Liver (tissue), 9 donors: Measurements from ENCODE around the gene HDAC5. TPM values are rescaled to one million over a fixed set of nuclear protein-coding genes. Genes with fewer than 3 reads are reported as not detected.

ENCODE experiments used
- DNase-seq: peaks from one replicate; pipeline ENCODE4 v3.0.0-alpha.2; 2017; ENCODE audit warnings: low spot score
- H3K27ac ChIP-seq, 2 donors: one replicate each; pipeline ENCODE4 v1.7.0; 2013; ENCODE audit warnings: inconsistent platforms in 2 of 2, low read length in 2 of 2, control low read depth in 1 of 2, low read depth in 1 of 2, mild to moderate bottlenecking in 1 of 2
- H3K27me3 ChIP-seq, 4 donors: one replicate each; pipeline versions ENCODE4 v1.6.1 to v1.7.0; 2013; ENCODE audit warnings: low read length in 3 of 4, inconsistent platforms in 1 of 4, mild to moderate bottlenecking in 1 of 4, moderate library complexity in 1 of 4; ENCODE audit not compliant: control insufficient read depth in 4 of 4, insufficient read depth in 4 of 4
- H3K36me3 ChIP-seq, 4 donors: one replicate each; pipeline versions ENCODE4 v1.6.1 to v1.7.0; 2013; ENCODE audit warnings: low read length in 3 of 4, mild to moderate bottlenecking in 3 of 4, low read depth in 1 of 4, moderate library complexity in 1 of 4; ENCODE audit not compliant: control insufficient read depth in 4 of 4, insufficient read depth in 3 of 4
- H3K4me1 ChIP-seq, 4 donors: one replicate each; pipeline versions ENCODE4 v1.6.1 to v1.7.0; 2013; ENCODE audit warnings: low read length in 3 of 4, mild to moderate bottlenecking in 3 of 4, moderate library complexity in 1 of 4; ENCODE audit not compliant: control insufficient read depth in 4 of 4, insufficient read depth in 4 of 4
- H3K4me3 ChIP-seq, 3 donors: one replicate each; pipeline versions ENCODE4 v1.6.1 to v1.7.0; 2013; ENCODE audit warnings: low read length in 3 of 3, control low read depth in 1 of 3, low read depth in 1 of 3, mild to moderate bottlenecking in 1 of 3
- H3K9ac ChIP-seq, 2 donors: one replicate each; pipeline ENCODE4 v1.7.0; 2013; ENCODE audit warnings: low read length in 2 of 2, mild to moderate bottlenecking in 2 of 2, moderate library complexity in 2 of 2, control low read depth in 1 of 2, low read depth in 1 of 2
- H3K9me3 ChIP-seq, 4 donors: one replicate each; pipeline versions ENCODE4 v1.6.1 to v1.7.0; 2013; ENCODE audit warnings: low read length in 3 of 4; ENCODE audit not compliant: control insufficient read depth in 4 of 4
- CTCF ChIP-seq: fragments of 150-350 bp; IDR thresholded peaks from 2 replicates; pipeline ENCODE4 v1.5.1; 2017; ENCODE audit warnings: improper control_type of control experiment, low read depth, low read length; ENCODE audit not compliant: missing input control
- EGR1 ChIP-seq, 2 donors: IDR thresholded peaks; 2 replicates each; pipeline ENCODE4 v1.6.1; 2016 to 2018; ENCODE audit warnings: antibody characterized with exemption in 2 of 2, low read depth in 2 of 2
- FOXA1 ChIP-seq: IDR thresholded peaks from 2 replicates; pipeline ENCODE4 v1.6.1; 2016; ENCODE audit warnings: antibody characterized with exemption
- FOXA2 ChIP-seq: IDR thresholded peaks from 2 replicates; pipeline ENCODE4 v1.6.1; 2016; ENCODE audit warnings: antibody characterized with exemption
- GABPA ChIP-seq, 2 donors: IDR thresholded peaks in 1 of 2; conservative IDR thresholded peaks in 1 of 2; 2 replicates each; pipeline ENCODE4 v1.6.1; 2016; ENCODE audit warnings: antibody characterized with exemption in 2 of 2, mild to moderate bottlenecking in 1 of 2, moderate library complexity in 1 of 2
- HNF4A ChIP-seq, 2 donors: conservative IDR thresholded peaks; 2 replicates each; pipeline ENCODE4 v1.6.1; 2016; ENCODE audit warnings: antibody characterized with exemption in 2 of 2, mild to moderate bottlenecking in 2 of 2
- HNF4G ChIP-seq: IDR thresholded peaks from 2 replicates; pipeline ENCODE4 v1.6.1; 2016; ENCODE audit warnings: antibody characterized with exemption
- JUND ChIP-seq, 2 donors: IDR thresholded peaks; 2 replicates each; pipeline ENCODE4 v1.6.1; 2016; ENCODE audit warnings: antibody characterized with exemption in 2 of 2
- NR2F2 ChIP-seq: IDR thresholded peaks from 2 replicates; pipeline ENCODE4 v1.6.1; 2016; ENCODE audit warnings: antibody characterized with exemption
- RAD21 ChIP-seq, 2 donors: IDR thresholded peaks; 2 replicates each; pipeline ENCODE4 v1.6.1; 2016; ENCODE audit warnings: antibody characterized with exemption in 2 of 2, mild to moderate bottlenecking in 2 of 2
- REST ChIP-seq: IDR thresholded peaks from 2 replicates; pipeline ENCODE4 v1.6.1; 2016; ENCODE audit warnings: antibody characterized with exemption, mild to moderate bottlenecking
- RXRA ChIP-seq, 2 donors: IDR thresholded peaks; 2 replicates each; pipeline ENCODE4 v1.6.1; 2017 to 2018; ENCODE audit warnings: antibody characterized with exemption in 2 of 2, mild to moderate bottlenecking in 1 of 2
- SP1 ChIP-seq: IDR thresholded peaks from 2 replicates; pipeline ENCODE4 v1.6.1; 2018; ENCODE audit warnings: antibody characterized with exemption, mild to moderate bottlenecking
- TAF1 ChIP-seq: conservative IDR thresholded peaks from 2 replicates; pipeline ENCODE4 v1.6.1; 2016; ENCODE audit warnings: antibody characterized with exemption, mild to moderate bottlenecking
- YY1 ChIP-seq: IDR thresholded peaks from 2 replicates; pipeline ENCODE4 v1.6.1; 2016; ENCODE audit warnings: antibody characterized with exemption, mild to moderate bottlenecking
- WGBS: extraction: QIAGEN DNeasy Blood & Tissue Kit; methylation state at CpG from one replicate; pipeline ENCODE4 v1.1.7; 2013; 5-methylcytosine and 5-hydroxymethylcytosine counted together
- polyA plus RNA-seq, 2 donors: library from polyadenylated mRNA; stranded (reverse) in 1 of 2; unstranded in 1 of 2; fragments of 200-250 nt in 1 of 2; fragments of >200 nt in 1 of 2; fragmentation: Nextera tagmentation in 1 of 2; extraction: Ambion mirVana in 1 of 2; gene quantifications; one replicate each; pipeline versions ENCODE4 v1.2.1 to v1.2.3, GENCODE V29; 2013 to 2015
- total RNA-seq, 2 donors: library from RNA; depleted of rRNA; stranded (reverse); fragments of >200 nt; gene quantifications; one replicate each; pipeline ENCODE4 v1.2.3, GENCODE V29; 2014
- TF ChIP-seq, protein P1 (sequence below): IDR thresholded peaks from 2 replicates; pipeline ENCODE4 v1.6.1; 2016; ENCODE audit warnings: antibody characterized with exemption
- TF ChIP-seq, protein P2 (sequence below): IDR thresholded peaks from 2 replicates; pipeline ENCODE4 v1.6.1; 2016; ENCODE audit warnings: antibody characterized with exemption
- TF ChIP-seq, protein P3 (sequence below): IDR thresholded peaks from 2 replicates; pipeline ENCODE4 v1.6.1; 2016; ENCODE audit warnings: antibody characterized with exemption
- donor health status: healthy.
- donor health status: healthy.
- donor health status: healthy.
- donor health status: healthy.
- donor health status: healthy.

Gene HDAC5
- total and polyA plus RNA-seq, 4 donors, result 5.8 to 20.3 (median 14.4) TPM

DNA sequence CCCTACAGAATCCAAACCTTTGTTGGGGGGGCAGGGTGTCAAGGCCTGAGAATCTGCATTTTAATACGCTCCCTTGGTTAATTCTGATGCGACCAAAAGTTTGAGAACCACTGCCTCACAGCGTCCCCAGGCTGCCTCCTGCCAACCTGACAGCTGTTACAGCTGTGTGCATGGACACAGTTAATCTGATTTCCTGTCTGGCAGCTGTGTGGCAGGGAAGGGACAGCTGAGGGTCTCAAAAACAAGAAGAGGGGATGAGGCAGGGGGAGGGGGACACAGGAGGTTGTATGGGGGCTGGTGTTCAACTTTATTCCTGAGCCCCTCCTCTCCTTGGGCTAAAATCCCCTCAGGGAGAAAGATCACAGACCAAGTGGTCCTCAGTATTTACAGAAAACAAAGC is 17.5 kb downstream of the HDAC5 start:
- no peak overlapping the region for H3K27ac ChIP-seq
- 53% methylated on average over 3 of the region's 3 CpGs for WGBS
- no peak overlapping the region for H3K4me3 ChIP-seq
- peaks cover 22 to 74% (median 54%) of the 10 kb centered on the region in 4 donors for H3K4me1 ChIP-seq
- no peaks in the 10 kb centered on the region for H3K36me3 ChIP-seq
- H3K9ac ChIP-seq, result no peak overlapping the region
- DNase-seq, result no peak
- TF ChIP-seq HNF4A (conservative IDR thresholded peaks at IDR 0.05) (no peak), RXRA (IDR thresholded peaks at IDR 0.05) (no peak), FOXA1 (no peak), RAD21 (IDR thresholded peaks at IDR 0.05) (no peak), NR2F2 (no peak), TAF1 (no peak), REST (no peak), FOXA2 (no peak), EGR1 (IDR thresholded peaks at IDR 0.05; ENCODE audit: low read depth in 2 of 2) (no peak), GABPA (IDR thresholded peaks at IDR 0.05 in 1 of 2, conservative IDR thresholded peaks at IDR 0.05 in 1 of 2) (no peak), HNF4G (no peak), YY1 (no peak), CTCF (no peak), JUND (IDR thresholded peaks at IDR 0.05) (no peak), SP1 (no peak)
- TF ChIP-seq, protein P1, sequence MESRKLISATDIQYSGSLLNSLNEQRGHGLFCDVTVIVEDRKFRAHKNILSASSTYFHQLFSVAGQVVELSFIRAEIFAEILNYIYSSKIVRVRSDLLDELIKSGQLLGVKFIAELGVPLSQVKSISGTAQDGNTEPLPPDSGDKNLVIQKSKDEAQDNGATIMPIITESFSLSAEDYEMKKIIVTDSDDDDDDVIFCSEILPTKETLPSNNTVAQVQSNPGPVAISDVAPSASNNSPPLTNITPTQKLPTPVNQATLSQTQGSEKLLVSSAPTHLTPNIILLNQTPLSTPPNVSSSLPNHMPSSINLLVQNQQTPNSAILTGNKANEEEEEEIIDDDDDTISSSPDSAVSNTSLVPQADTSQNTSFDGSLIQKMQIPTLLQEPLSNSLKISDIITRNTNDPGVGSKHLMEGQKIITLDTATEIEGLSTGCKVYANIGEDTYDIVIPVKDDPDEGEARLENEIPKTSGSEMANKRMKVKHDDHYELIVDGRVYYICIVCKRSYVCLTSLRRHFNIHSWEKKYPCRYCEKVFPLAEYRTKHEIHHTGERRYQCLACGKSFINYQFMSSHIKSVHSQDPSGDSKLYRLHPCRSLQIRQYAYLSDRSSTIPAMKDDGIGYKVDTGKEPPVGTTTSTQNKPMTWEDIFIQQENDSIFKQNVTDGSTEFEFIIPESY, result no peak
- TF ChIP-seq, protein P2, sequence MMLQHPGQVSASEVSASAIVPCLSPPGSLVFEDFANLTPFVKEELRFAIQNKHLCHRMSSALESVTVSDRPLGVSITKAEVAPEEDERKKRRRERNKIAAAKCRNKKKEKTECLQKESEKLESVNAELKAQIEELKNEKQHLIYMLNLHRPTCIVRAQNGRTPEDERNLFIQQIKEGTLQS, result no peak
- TF ChIP-seq, protein P3, sequence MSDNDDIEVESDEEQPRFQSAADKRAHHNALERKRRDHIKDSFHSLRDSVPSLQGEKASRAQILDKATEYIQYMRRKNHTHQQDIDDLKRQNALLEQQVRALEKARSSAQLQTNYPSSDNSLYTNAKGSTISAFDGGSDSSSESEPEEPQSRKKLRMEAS, result no peak
- H3K27me3 ChIP-seq, result no peaks in the 10 kb centered on the region
- H3K9me3 ChIP-seq, result no peaks in the 10 kb centered on the region
